CD4-positive, alpha-beta T cell treated with Interleukin-4 for 1 hour (primary cell): ENCODE results near the gene NME9.

ENCODE experiments used
- DNase-seq, 2 donors: peaks; one replicate each; pipeline ENCODE4 v3.0.0-alpha.2; 2020 to 2022

NME9 gene

DNA sequence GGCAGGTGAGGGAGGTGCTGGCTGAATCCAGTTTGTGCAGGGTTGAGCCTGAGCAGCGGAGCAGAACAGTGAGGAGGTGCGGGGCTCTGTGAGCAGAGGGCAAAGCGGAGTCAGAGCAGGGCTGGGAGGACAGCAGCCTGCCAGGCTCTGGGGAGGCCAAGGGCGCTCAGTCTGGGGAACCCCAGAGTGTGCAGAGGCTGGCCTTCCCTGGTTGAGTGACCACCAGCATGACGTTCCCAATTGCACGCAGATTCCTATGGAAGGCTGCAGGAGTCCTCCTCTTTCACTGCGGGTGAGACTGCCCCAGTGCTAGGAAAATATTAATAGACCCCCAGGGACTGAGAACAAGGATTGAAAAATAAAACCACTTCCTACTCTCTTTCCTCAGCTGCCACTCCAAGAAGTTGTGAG lies 31.9 kb upstream of the NME9 start:
- DNase-seq: no peak

DNA sequence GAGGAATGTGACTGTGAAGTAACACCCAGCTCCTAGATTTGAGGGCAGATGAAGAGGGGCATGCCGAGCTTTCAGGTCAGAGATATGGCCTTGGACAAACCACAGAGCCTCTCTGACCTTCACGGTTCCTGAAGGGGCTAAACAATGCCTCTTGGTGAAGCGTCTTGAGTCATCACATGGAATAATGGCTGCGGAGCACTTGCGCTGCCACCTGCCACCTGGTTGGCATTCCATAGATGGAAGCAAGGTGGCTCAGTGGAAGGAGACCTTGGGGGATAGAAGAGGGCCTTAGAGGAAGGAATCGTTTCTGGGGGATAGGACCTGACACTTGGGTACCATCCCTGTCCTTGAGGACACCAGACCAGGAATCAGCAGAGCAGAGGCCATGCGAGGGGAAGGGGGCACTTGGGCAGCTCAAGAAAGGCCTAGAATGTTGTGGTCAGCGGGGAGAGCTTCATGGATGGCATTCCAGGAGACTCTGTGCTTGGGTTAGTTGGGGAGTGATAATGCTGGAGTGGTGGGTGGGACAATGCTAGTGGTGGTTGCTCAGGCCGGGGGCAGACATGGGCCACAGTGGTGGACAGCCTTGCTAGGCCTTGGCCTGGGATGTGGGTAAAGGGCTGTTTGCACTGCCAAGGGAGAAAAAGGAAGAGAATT lies 31.3 kb upstream of the NME9 start:
- no peak for DNase-seq

DNA sequence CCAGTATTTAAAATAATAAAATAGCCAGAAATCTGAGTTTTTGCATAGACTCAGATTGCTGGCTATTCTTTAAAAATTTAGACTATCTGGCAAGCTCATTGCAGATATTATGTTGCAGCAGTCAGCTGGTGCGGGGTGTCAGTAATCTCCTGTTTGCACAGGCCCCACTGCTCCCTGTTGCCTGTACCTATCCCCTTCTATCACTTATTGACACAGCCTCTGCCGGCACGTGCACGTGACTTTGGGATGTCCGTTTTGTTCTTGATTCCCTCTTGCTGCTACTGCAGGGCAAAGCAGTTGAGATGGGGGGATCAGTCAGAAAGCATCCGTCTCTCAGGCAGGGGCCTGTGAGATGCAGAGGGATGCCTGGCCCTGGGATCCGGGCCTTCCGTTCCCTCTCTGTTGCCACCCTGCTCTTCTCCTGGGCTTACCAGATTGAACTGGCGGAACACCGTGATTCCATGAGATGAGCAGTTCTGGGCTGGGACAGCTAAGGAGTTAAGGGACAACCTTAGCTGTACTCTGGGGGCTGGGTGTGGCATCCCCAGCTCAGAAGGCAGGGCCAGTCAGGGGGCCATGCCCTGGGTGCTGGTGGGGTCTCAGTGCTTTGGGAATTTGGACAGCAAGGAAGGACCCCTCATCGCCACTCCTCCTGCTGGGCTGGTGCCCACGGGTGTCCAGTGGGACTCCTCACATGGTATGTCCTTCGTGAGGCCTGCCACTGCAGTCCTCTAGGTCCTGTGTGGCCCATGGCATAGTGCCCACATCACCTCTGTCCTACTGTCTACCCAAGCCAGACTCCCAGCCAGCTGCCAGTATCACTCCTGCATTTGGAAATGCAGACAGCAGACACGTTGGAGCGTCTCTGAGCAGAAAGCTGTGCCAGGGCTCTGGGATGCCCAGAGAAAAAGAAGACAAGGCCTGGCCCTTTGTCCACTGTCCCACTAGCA lies 30.5 kb upstream of the NME9 start:
- DNase-seq: no peak

DNA sequence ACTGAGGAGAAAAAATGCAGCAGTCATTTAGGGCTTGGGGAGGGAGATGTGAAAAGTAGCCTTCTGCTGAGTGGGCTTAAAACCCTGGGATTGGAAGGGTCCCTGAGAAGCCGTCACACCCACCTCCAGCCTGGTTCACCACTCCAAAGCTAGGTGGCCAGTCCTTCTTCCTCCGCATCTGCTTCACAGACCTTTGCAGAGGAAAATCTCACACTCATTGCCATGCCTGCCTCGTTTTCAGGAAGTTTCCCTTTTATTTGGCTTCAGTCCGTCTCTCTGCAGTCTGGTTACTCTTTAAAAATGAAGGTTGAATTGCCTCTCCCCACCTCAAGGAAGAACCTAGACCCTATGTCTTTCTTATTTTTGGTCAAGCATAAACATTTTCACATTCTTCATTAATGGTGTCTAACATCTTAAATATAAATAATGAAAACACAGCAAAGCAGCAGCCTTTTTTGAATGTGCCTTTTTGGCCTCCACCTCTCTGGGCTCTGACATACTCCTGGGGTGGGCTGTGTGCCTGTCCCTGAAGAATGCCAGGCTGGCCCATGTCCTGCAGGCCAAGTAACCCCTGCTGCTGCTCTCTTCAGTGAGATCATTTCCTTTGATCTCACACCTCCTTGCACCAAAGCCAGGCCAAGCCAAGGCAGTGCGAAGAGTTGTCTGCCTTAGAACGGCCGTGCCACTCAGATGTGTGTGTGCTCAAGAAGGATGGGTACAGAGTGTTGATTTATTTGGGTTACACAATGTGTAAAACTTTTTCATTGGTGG lies 29.7 kb upstream of the NME9 start:
- DNase-seq: no peak

DNA sequence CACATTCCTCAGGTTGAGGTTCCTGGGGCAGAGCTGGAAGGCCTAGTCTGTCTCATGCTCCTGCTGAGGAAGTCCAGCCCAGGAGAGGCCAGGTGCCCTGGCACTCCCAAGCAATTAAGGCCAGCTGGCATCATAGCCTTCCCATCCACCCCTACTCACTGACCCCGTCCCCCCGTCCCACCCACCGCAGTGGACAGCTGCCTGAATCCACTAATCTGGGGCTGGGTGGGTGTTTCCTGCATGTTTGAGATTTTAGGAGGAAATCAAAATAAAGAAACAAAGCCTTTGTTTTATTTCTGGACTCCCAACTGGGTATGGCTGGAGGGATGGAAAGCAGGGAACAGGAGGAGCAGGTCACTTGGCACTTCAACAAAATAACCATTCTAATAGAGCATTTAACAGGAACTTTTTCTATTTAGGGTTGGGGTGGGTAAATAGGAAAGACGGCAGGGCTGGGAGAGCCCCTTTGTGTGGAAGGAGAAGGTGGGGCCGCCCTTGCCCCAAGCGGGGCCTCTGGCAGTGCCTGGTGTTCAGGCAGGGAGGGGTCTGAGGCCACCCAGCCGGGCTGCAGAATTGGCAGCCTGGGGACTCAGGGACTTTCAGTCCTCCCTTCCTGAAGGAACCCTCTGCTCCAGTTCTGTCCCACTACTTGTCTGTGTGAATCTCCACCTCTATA lies 27.2 kb upstream of the NME9 start:
- no peak for DNase-seq

GRCh38 chr3:138355071-138355470 lies 25.4 kb upstream of the NME9 start:
- DNase-seq: no peak

DNA sequence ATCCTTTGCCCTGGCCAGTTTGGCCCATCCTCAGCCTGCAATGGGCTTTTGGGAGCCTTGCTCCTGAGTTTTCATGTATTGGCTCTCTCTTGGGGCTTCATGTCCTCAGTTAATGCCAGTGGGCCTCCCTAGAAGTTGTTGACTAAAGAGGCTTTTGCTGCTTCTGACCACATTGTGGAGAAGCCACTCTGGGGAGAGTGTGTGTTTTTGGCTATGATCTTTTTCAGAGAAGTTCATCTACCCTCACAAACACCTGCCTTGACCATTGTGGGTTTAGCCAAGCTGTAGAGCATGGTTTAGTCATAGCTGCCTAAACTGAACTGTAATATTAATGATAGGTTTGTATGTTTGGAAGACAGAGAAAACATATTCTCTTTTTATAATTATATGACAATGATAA lies 24.7 kb upstream of the NME9 start:
- no peak for DNase-seq

- no peak for DNase-seq
These were observed 22.4 kb upstream of the NME9 start for GRCh38 chr3:138351916-138352550.

DNA sequence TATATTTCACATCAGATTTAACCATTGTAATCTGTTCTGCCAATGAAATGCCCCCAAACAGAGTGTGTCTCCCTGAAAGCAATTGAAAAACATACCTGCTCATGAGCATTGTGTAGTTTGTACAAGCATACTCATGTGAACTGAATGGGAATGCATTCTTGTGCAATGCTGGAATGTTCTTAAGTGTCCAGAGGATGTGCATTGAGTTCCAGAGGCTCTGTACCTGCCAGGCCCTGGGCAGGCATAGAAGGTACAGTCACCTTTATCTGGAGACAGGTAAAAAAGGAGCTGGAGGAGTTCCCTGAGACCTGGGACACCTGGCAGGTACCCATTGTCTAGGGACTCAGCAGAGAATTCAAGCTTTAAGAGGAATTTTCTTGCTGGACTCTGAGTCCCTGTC lies 21.5 kb upstream of the NME9 start:
- no peak for DNase-seq

GRCh38 chr3:138349926-138350665 lies 20.4 kb upstream of the NME9 start:
- no peak for DNase-seq

- no peak for DNase-seq
These were observed 19.4 kb upstream of the NME9 start for GRCh38 chr3:138348754-138349739.

GRCh38 chr3:138347960-138348753 lies 18.5 kb upstream of the NME9 start, which contains the start of gene MRAS:
TSS of gene MRAS (plus strand) at chr3:138348579. CDS start at chr3:138372884, 24,305 bp downstream.
- peak in 1 of 2 donors; percentile 16 for DNase-seq

- DNase-seq: no peak
These were observed 15.1 kb upstream of the NME9 start for GRCh38 chr3:138344754-138345153.

DNA sequence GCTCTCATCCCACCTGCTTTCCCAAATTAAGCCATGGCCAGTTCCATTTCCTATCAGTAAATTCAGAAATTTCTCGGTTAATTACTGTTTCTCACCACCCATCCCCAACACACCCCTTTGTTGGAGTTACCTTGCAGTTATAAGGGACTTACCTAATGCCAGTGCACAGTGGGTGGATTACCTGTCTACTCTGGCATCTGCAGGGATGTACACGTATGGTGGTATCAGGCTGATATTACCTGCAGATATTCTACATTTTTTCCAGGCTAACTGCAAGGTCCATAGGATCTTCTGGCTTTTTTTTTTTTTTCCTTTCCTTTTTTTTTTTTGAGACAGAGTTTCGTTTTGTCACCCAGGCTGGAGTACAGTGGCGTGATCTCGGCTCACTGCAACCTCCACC lies 10.9 kb upstream of the NME9 start:
- DNase-seq: no peak

- DNase-seq: no peak
These were observed 9.2 kb upstream of the NME9 start for GRCh38 chr3:138338811-138339210.

- DNase-seq: no peak
These were observed 8.6 kb upstream of the NME9 start for GRCh38 chr3:138338244-138338643.

DNA sequence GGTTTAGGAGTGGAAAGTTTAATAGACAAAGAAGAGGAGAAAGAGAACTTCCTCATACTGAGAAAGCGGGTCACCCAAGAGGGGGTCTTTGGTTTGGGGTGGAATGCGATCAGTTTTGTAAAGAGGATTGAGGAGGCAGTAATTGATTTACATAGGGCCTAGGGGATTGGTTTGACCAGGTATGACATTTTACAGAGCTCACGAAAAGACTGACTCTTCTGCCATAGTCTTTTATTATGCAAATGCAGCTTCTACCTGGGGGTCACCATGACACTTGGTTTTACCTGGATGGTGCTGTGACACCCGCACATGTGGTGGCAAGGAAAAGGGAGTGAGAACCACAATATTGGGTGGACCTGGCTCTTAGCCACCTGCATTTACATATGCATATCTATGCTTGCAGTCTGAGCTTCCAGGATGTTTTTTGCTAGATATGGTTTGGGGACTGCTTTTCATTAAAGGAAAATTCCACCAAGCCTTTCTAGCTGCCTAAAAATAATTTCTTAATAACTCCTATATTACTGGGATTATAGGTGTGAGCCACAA lies 6.9 kb upstream of the NME9 start:
- no peak for DNase-seq

DNA sequence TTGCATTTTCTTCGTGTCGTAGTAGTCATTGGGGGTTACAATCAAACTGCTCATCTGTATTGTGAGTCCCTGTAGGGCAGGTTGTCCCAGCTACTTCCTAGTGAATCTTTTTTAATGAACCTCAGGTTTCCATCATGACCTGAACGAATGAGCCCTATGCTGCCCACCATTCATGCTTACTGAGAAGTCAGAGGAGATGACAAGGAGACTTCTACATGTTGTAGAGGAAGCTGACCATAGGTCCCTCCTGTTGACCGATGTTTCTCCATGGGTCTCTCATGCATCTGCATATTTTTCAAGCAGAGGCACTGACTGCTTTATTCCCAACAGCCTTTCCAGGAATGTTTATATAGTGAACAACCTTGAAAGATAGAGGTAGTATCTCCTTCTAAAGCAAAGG lies 5.0 kb upstream of the NME9 start:
- DNase-seq: no peak

DNA sequence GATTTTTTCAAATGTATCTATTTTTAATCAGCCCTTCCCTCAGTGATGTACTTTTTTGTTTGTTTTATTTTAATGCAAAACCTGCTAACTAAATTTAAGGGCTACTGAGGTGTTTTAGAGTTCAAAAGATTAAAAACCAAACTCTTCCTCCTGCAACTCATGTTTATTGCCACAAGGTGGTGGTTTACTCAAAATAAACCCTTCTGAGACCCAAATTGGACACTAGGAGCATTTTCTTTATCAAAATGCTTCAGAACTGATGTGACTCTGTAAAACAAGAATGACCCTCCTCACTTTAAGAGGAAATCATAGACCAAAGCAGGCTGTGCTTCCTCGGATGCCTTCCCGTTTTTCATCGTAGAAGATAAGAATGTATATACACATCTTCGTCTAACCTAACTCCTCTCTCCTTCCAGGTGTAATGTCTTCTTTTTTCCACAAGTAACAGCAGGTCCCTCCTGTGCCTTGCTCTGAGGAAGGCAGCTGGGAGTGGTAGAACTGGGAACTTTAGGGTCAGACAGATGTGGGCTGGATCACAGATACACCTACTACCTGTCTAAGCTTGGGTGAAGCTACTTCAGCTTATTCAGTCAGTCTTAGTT lies 2.9 kb upstream of the NME9 start:
- peak in 1 of 2 donors; percentile 41 for DNase-seq
